Sigmoid colon (tissue), 4 donors: Measurements from ENCODE around the gene SMIM38.
"Not testable (repeated sequence)": the region's sequence is repeated elsewhere in the genome, so short reads cannot be mapped to it uniquely, and the experiment has no call there.

Experiments used
- EP300 ChIP-seq, 4 donors: sonication (generic); formaldehyde crosslinking; IDR thresholded peaks; one replicate each; pipeline ENCODE4 v1.6.1; 2017; ENCODE audit warnings: antibody characterized with exemption in 4 of 4
- POLR2A ChIP-seq, 2 donors: fragments of 450-650 bp; IDR thresholded peaks; one replicate each; pipeline ENCODE4 v1.6.1; 2016; ENCODE audit warnings: antibody characterized with exemption in 2 of 2, mild to moderate bottlenecking in 2 of 2, moderate library complexity in 2 of 2
- POLR2AphosphoS5 ChIP-seq, 4 donors: sonication (generic); formaldehyde crosslinking; IDR thresholded peaks; one replicate each; pipeline ENCODE4 v1.6.1; 2017; ENCODE audit warnings: antibody characterized with exemption in 4 of 4
- TF ChIP-seq, protein P1 (sequence below), 4 experiments: fragments of 450-650 bp in 3 of 4; fragments of 200-600 bp in 1 of 4; IDR thresholded peaks; one replicate each; pipeline ENCODE4 v1.5.1; 2016 to 2019; ENCODE audit warnings: antibody characterized with exemption in 4 of 4, mild to moderate bottlenecking in 3 of 4, moderate library complexity in 2 of 4

DNA sequence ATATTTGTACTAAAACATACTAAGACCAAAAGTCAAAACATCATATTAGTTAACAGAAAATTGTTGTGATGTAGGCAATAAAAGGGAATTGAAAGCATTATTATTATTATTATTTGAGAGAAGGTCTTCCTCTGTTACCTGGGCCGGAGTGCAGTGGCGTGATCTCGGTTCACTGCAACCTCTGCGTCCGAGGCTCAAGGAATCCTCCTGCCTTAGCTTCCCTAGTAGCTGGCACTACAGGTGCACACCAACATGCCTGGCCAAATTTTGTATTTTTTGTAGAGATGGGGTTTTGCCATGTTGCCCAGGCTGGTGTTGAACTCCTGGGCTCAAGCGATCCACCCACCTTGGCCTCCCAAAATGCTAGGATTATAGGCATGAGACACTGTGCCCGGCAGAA is 15.6 kb upstream of the SMIM38 start:
- TF ChIP-seq EP300, POLR2A, POLR2AphosphoS5 (IDR thresholded peaks at IDR 0.05): not testable (repeated sequence)
- TF ChIP-seq, protein P1, sequence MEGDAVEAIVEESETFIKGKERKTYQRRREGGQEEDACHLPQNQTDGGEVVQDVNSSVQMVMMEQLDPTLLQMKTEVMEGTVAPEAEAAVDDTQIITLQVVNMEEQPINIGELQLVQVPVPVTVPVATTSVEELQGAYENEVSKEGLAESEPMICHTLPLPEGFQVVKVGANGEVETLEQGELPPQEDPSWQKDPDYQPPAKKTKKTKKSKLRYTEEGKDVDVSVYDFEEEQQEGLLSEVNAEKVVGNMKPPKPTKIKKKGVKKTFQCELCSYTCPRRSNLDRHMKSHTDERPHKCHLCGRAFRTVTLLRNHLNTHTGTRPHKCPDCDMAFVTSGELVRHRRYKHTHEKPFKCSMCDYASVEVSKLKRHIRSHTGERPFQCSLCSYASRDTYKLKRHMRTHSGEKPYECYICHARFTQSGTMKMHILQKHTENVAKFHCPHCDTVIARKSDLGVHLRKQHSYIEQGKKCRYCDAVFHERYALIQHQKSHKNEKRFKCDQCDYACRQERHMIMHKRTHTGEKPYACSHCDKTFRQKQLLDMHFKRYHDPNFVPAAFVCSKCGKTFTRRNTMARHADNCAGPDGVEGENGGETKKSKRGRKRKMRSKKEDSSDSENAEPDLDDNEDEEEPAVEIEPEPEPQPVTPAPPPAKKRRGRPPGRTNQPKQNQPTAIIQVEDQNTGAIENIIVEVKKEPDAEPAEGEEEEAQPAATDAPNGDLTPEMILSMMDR (IDR thresholded peaks at IDR 0.05) = not testable (repeated sequence)
